HG03565 (cell line): ENCODE results near the gene ARHGEF4.

Experiments used
- ATAC-seq: cut with Tn5 transposase; IDR thresholded peaks from one replicate; pipeline ENCODE4 v1.9.1; 2021; ENCODE audit warnings: mild to moderate bottlenecking, moderate library complexity; ENCODE audit not compliant: unreplicated experiment

The ARHGEF4 gene

DNA sequence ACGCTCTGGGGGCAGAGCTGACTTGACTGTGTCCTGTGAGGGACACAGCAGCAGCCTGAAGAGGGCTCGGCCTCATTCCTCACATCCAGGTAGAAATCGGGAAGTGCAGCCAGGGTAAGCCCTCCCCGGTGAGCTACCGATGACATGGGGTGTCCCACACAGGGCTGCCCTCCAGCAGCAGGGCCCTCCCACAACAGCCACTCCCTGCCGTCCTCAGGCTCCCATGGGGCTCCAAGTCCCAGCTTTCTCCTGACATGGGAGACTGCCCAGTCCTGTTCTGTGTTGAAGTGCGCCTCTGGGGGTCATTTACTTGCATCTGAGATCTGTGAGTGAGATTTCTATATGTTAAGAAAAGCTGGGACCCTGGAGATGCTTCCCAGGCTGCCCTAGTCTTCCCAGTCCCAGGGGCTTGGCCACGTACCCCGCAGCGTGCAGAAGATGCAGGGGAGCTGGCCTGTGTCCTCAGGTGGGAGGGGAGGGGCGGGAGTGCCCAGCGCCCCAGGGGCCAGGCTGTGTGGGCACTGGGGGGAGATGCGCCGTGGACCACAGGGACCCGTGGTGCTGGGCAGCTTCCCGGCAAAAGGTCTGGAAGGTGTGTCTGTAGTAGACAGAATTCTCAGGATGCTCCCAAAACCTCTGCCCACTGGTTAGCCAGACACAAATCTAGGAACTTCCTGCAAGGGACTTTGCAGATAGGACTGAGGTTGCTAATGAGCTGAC lies 168.7 kb downstream of the ARHGEF4 start:
- no peak for ATAC-seq

DNA sequence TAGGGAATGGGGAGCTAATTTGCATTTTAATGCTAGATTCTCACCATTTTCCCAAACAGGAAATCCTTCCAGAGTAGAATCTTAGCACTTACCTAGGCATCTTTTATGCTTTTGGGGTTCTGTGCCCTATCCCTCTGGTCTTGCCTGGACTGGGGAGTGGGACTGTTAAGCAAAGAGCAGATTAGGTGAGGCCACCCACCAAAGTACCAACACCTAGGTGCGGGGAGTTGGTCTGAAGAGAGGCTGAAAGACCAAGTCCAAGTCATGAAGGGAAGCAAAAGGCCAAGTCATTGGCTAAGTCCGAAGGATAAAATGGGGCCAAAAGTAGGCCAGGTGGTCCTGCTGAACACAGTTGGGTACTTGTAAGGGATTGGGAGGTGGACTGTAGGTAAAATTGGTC lies 169.8 kb downstream of the ARHGEF4 start:
- ATAC-seq = no peak

DNA sequence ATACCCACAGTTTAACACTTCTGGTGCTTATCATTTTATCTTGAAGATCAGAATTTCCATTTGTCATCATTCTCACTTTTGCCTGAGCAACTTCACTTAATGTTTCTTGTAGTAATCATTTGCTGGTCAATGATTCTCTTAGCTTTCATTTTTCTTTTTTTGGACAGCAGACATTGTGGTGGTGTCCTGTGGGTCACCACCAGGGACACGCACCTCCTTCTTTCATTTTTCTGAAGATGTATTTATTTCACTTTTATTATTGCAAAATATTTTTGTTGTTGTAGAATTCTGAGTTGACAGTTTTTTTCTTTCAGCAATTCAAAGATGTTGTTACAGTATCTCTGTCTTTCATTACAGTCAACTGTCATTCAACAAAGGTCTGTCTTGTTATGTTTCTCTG lies 172.3 kb downstream of the ARHGEF4 start:
- ATAC-seq = no peak

DNA sequence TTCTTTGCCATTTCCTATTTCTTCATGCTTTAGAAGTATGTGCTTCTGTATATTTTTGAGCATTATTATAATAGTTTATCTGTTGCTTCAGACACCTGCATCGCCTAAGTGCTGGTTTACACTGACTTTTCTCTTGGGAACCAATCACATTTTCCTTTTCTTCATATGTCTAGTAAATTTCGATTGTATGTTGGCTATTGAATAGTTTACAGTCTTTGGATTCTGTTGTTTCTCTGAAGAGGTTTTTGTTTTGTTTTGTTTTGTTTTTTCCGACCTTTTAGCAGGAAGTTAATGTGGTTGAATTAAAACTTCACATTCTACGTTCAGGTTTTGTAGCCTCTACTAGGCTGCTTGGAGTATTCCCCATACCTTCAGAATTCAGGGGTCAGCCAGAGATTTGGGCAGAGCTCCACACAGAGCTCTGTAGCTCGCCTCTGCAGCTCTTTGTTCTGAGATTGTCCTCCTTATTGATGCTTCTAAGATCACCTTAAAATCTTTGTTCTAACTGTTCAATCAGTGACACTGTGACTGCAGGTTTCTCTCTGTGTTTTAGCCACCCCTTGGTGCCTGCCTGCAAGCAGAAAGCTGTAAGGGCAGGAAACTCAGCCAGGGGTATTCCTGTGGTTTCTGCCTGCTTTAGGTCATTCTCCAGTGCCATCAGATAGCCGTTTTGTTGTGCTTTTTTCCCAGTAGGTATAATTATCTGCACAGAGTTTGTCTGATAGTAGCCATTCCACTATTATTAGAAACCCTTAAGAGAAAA lies 173.2 kb downstream of the ARHGEF4 start:
- ATAC-seq = no peak

DNA sequence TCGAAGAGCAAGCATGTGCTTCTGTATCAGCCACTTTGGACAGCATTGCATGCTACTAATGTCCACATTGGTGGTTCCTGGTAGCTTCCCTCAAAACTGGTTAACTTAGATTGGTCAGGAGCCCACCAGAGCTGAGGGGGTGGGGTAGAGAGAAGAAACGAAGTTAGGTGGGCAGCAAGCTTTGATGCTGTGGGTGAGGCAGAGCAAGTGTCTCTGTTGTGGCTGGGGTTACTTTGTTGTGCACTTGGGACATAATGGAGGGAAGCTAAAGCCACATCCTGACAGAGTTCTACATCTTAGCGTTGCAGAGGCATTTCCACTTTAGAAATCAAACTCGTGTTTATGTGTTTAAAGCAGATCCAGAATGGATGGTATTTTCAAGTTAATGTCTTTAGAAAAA lies 173.9 kb downstream of the ARHGEF4 start:
- ATAC-seq = no peak

DNA sequence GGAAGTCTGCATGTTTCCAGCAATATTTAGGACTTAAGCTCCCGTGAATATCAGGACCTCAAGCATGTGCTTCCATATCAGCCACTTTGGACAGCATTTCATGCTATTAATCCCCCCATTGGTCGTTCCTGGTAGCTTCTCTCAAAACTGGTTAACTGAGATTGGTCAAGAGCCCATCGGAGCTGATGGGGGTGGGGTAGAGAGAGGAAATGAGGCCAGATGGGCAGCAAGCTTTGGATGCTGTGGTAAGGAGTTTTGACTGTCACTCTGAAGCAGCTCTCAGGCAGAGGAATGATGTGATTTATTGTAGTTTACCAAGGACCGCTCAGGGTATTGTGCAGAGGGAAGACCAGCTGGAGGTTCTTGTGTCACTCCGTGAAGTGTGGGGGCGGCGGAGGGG lies 174.8 kb downstream of the ARHGEF4 start:
- ATAC-seq = no peak

DNA sequence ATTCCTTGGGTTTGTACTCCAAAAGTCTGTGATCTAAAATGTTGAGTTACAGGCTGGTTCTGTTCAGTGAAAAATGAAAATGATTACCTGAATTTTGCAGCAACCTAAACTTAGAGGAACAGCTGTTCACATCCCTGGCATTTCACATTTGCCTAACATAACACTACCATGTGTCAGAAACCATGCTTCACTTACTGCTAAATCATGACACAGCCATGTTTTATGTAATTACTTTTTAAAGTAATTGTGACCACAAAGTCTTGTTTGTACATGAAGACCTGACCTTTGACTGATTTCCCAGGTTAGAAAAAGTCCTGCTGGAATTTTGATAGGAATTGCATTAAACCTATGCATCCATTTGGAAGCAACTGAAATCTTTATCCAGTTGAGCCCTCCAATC lies 177.4 kb downstream of the ARHGEF4 start:
- no peak for ATAC-seq

DNA sequence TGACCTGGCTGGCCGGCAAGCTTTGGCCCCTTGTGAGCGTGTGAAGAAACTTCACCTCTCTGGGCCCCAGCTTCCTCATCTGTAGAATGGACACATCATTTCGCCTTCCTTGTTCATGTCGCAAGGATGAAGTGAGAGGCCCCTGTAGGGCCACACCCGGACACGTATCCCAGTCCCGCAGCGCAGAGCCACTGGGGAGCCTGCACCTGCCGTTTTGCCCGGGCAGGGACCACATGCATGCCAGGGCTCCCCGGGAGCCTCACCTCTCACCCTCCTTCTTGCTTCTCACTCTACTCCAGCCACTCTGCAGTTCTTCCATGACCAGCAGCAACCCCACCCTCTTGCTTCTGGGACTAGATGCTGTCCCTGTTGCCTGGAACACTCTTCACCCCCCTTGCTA lies 179.1 kb downstream of the ARHGEF4 start:
- no peak for ATAC-seq

DNA sequence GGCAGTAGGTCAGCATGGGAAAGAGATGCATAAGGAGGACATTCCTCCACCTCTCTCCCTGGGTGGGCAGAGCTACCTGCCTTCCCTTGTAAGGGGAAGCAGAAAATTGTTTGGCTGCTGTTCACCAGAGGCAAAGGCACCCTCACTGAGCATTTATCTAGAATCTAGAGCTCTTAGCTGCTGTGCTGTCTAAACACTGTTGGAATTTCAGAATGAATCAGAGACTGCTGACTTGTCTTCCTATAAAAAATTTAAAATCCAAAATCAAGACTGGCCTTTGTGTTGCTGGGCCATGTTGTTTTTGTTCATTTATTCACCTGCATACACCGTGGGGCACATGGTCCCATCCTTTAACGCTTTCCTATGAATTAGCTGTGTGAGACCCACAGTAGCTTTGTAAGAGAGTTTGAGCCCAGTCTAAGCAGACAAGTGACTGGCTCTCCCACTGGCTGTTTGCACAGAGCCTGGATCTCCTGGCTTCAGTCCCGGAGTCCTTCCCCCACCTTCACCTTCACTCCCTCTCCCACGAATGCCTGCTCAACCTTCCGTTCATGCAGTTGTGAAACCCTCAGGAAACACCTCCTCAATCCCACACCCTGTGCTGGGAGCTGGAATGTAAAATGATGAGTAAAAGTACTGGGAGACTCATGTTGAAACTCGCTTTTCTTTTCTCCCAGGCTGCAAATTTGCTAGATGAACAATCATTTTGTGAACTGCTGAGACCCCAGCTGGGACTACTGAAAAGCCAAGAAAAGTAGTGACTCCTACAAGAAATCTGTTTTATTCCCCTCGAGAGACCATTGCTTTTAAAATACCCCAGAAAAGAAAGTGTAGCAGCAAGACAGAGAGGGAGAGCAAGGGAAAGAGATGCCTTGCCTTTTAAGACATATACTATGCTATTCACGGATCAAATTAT lies 180.4 kb downstream of the ARHGEF4 start:
- no peak for ATAC-seq

DNA sequence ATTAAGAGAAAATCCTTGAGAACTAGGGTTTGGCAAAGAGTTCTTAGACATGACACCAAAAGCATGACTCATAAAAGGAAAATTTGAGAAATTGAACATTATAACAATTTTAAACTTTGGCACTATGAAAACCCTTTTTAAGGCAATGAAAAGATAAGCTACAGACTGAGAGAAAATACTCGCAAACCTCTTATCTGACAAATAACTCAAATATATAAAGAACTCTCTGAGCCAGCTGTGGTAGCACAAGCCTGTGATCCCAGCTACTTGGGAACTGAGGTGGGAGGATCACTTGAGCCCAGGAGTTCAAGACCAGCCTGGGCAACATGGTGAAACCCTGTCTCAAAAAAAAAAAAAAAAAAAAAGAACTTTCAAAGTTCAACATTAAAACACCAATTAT lies 186.0 kb downstream of the ARHGEF4 start:
- ATAC-seq = no peak

DNA sequence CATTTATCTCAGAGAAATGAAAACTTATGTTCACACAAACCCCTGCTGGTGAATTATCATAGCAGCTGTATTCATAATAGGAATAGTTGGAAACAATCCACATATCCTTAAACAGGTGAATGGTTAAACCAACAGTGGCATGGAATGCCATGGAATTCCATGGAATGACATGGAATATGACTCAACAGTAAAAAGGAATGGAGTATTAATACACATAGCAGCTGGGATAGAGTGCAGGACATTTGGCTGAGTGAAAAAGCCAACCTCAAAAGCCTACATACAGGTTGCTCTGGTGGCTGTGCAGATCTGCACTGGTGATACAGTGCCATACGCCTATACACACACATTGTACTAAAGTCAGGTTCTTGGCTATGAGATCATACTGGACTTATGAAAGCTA lies 187.0 kb downstream of the ARHGEF4 start:
- ATAC-seq = no peak

DNA sequence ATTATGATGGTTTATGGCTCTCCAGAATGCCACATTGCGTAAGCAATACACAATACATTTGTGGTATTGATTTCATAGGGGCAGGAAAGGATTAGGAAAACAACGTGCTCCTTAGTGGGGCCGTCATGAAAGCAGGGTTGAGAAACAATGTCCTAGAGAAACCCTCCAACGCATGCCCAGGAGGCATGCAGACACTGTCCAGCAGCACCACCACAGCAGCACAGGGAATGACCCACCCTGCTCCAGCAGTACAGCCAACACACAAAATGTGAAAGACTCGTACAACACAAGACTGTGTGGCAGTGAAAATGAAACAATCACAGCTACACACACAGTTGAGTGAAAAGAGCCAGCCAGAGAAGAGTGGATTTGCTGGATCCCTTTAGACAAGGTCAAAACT lies 190.2 kb downstream of the ARHGEF4 start:
- no peak for ATAC-seq

DNA sequence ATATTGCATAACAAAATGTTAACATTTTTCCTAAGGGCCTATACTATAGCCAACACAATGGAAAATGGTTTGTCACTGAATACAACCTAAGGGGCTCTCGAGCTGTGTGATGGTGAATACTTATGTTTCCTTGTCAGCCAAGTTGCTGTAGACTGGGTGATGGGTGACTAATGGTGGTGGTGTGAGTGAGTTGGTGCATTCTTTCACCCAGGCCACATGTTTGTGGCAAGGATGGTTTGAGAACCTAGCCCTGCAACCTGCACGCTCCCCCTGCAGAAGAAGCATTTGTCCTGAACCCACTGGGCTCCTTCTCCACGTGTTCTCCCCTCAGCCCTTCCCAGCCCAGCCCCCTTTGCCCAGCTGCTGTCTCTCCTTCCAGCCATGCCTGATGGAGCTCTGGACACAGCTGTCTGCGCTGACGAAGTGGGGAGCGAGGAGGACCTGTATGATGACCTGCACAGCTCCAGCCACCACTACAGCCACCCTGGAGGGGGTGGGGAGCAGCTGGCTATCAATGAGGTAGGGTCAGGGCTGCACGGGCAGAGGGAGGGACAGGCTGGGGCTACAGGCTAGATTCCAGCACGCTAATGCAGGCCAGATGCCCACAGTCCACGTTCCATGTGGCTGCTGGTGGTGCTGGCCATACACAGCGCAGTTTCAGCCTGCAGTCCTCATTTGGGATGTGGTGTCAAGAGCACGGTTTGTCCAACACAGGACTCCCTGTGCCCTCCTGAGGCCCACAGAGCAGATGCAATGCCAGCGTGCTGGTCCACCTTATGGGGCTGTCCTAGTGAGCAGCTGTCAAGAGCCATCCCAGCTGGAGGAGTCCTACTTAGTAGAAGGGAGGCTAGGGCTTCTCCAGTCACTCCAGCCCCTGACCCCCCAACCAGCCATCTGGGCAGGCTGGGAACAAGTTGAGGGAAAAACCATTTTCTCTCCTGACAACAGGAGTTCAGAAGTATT lies 191.1 kb downstream of the ARHGEF4 start:
- no peak for ATAC-seq

DNA sequence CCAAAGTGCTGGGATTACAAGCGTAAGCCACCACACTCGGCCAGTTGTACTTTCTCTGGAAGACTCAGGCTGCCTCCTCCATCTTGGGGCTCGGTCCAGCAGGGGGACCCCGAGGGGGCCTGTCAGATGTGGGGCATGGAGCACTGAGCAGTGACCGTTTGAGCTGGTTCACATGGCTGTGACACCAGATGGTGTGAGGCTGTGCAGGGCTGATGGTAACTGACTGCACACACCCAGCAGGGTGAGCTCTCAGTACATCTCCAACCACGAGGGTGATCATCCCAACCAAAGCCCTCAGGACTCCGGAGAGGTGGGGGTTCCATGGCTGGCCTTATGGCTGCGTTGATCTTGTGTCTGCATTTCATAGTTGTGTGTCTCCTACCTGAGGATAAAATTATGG lies 193.1 kb downstream of the ARHGEF4 start:
- ATAC-seq = no peak

DNA sequence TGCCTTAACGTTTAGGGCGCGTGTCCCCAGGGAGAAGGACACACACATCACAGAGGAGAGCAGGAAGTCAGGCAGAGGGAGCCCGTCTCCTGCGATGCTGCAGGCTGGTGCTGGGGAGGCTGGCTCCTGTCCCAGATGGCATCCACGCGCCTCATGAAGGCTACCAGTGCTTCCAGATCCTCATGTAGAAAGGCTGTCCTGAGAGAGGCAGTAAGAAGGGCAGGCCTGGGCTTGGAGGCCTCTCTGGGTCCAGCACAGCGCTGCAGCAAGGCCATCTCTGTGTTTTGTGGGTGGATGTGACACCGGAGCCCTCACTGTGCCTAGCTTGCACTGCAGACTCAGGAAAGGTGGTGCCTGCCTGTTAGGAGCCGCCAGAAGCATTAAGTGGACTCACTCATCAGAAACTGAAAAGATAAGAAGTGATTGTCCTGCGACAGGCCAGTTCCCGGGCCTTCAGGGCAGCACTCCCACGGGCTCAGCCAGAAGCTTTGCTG lies 193.8 kb downstream of the ARHGEF4 start:
- ATAC-seq = no peak

DNA sequence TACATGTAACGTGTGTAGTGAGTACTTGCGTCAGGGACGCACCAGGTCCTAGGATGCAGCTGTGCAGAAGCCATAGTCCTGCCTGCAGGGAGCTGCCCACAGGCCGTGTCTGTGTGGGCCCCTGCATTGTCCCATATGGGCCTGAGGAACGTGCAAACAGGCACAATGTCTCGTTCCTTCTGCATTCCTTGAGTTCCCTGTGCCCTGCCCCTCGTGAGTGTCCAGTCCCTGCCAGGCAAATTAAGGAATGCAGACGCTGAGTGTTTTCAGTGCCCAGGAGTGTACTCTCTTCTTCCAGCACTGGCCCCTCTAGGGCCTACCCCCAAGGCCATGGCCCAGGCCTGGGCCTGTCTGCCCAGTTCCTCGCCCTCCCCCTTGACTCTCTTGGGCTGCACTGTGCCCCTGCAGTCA lies 194.7 kb downstream of the ARHGEF4 start:
- no peak for ATAC-seq

DNA sequence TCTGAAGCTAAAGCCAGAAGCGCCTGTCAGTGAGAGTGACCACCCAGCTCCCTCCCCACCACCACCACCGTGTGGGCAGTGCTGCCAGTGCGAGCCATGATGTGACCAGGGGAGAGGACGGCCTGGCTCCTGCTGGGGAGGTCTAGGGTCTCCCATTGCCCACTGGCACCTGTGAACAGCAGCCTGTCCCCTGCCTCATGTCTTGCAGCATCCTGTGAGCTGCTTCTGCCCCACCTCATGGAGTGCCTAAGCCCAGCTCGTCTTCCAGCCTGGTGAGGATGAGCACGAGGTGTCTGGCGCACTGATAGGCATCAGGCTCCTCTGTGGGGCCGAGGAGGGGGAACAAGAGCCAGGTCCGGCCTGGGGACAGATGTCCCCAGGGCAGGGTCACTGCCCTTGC lies 195.2 kb downstream of the ARHGEF4 start:
- ATAC-seq = no peak

DNA sequence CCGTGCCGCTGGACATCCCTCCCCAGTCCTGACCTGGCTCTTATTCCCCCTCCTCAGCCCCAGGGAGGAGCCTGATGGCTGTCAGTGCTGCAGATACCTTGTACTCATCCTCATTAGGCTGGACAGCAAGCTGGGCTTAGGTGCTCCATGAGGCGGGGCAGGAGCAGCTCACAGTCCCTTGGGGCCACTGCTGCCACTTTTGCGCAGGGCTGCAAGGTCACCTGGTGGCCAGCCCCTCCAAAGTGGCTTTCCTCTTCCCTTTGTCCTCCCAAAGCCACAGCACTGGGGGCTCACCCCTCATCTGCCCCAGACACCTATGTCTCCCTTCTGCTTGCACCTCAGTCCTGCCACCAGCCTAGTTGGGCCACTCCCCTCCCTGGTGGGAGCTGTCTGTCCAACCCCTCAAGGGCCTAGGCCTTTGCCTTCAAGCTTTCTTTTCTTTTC lies 195.7 kb downstream of the ARHGEF4 start:
- no peak for ATAC-seq

DNA sequence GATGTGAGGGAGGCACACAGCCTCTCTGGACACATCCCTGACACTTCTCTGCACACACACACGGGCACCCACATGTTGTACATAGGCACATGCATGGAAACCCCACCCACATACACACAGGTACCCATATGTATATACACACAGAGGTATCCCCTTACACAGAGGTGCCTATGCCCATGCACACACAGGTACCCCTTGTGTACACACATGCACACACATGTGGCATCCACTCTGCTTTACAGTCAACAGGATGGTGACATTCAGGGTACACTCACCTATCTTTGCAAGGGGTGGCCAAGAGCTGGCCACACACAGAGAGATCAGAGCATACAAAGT lies 197.0 kb downstream of the ARHGEF4 start:
- no peak for ATAC-seq
